Measurements from ENCODE around the gene DDIT4.
"Not testable (repeated sequence)": the region's sequence is repeated elsewhere in the genome, so short reads cannot be mapped to it uniquely, and the experiment has no call there.

DDIT4 gene

DNA sequence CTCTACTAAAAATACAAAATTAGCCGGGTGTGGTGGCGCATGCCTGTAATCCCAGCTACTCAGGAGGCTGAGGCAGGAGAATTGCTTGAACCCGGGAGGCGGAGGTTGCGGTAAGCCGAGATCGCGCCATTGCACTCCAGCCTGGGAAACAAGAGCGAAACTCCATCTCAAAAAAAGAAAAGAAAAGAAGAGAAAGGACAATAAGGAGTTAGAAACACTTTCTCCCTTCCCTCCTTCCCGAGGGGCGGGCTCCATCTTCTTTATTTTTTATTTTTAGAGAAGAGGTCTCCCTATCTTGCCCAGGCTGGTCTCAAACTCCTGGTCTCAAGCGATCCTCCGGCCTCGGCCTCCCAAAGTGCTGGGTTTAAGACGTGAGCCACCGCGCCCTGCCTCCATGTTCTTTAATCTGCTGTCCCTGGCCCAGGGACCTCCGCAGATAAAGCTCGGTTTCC is 23.1 kb downstream of the DDIT4 start:
- DNase-seq (ENCODE audit: low read depth): not testable (repeated sequence)

- DNase-seq (ENCODE audit: low read depth): peak; percentile 92
Observed at GRCh38 chr10:72297281-72297804, 23.6 kb downstream of the DDIT4 start.

DNA sequence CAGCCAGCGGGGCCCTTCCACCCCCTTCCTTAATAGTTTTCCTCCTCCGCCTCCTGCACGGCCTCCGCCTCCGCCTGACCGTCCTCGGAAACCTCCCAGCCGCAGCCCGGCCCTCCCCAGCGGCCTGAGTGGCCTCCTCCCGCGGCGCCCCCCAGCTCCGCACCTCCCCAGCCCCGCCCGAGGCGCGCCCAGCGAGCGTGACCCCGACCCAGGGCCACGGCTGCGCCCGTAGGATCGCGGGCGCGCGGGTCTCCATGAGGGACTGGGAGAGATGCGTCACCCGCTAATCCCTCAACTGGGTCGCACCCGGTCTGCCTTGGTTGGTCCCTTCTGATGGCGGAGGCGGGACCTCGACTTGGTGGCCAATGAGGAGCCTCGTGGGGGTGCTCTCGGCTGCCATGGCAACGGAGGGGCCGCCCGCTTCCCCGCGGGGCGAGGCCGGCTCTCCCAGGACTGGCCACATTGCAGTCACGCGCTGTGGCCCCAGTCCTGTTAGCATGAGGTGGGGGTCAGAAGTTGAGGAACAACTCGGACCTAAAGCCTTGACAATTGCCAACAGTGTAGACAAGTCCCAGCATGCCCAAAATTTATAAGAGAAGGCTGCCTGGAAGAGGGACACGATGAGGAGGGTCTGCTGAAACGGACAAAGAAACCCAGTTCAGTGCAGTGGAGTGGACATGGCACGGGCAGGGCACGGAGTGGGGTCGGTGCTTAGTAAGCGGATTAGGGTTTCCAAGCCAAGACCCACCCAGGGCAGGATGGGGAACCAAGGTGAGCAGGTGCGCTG is 24.3 kb downstream of the DDIT4 start:
- DNase-seq (ENCODE audit: low read depth): peak; percentile 98

- no peak for DNase-seq (ENCODE audit: low read depth)
Observed at GRCh38 chr10:72298592-72299519, 25.1 kb downstream of the DDIT4 start.

GRCh38 chr10:72303424-72304128 is 29.9 kb downstream of the DDIT4 start:
- DNase-seq (ENCODE audit: low read depth): no peak

- DNase-seq (ENCODE audit: low read depth): no peak
Observed at GRCh38 chr10:72306215-72306760, 32.6 kb downstream of the DDIT4 start.

DNA sequence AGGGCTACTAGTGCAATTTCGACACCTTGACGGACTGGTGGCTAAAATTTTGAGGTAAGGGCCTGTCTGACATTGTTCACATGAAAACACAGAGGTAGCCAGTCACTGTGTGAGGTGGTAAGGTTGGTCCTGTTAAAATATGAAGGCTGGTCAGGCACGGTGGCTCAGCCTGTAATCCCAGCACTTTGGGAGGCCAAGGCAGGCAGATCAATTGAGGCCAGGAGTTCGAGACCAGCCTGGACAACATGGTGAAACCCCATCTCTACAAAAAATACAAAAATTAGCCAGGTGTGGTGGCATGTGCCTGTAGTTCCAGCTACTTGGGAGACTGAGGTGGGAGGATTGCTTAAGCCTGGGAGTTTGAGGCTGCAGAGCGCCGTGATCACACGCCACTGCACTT is 34.0 kb downstream of the DDIT4 start:
- not testable (repeated sequence) for DNase-seq (ENCODE audit: low read depth)

- peak; percentile 82 for DNase-seq (ENCODE audit: low read depth)
Observed at GRCh38 chr10:72308320-72308987, 34.7 kb downstream of the DDIT4 start.

DNA sequence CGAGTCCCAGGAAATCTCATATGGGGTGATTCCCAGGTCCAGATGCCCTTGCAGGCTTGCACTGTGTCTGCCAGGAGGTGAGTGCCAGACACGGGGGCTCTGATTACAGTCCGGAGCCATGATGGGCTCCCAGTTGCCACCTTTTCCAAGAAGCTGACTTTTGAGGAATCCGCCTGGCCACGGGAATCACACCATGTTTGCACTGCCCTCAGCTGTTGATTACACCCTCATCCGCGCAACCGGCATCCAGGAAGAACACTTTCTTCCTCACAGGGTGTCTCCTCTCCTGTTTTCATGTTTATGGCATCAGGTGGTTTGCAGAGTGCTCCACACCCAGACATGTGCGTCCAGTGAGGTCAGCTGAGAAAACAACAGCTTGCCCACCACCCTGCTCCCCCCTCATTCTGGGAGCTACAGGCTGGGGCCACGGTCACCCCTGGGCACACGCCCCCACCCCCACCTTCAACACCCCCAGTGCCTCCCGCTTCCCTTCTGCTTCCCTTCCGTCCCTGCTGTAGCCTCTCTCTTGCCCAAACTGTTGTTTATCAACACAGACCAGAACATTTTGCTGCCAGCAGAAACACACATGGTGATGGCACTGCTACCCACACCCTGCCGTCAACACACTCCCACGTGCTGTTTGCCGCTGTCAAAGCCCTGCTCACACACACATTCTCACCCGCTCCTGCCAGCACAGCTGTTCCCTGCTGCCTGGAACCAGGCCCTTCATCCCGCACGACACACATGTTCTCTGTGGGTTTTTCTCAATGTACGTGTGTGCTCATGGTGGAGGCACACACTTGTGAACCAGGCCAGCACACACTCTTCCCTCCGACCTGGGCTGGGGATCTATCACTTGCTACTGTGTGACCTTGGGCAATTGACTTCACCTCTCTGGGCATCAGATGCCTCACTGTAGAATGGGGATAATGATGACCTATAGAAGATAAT is 35.8 kb downstream of the DDIT4 start:
- no peak for DNase-seq (ENCODE audit: low read depth)

GRCh38 chr10:72310241-72310633 is 36.5 kb downstream of the DDIT4 start:
- DNase-seq (ENCODE audit: low read depth): no peak

DNA sequence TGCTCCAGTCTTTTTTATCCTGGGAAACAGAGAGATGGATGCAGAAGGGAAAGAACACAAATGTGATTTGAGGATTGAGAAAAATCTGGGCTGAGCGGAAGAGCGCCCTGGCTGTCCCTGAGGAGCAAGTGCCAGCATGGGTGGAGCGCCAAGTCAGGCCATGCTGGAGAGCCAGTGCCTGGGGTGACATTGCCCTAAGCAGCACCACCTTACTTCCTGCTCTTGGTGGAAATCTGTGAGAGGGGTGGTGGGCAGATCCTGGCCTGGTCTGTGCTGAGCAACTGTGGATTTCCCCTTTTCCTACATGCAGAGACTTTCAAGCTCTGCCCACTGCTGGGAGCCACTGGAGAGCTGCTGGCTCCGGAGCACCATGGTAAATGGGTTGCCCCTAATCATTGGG is 36.9 kb downstream of the DDIT4 start:
- no peak for DNase-seq (ENCODE audit: low read depth)

DNA sequence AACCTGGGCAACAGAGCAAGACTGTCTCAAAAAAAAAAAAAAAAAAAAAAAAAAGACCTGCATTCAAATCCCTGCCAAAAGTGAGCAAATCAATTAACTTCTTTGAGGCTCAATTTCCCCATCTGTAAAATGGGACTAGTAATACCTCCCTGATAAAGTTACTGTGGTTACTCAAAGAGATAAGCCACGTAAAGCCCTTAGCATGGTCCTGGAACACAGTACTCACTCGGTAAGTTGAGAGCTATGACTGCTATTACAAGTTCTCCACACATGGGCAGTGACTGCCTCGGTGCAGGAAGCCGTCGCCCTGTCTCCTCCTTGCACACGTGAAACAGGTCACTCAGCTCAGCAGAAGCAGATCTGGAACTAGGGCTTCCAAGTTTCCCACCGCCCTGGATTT is 37.9 kb downstream of the DDIT4 start:
- DNase-seq (ENCODE audit: low read depth): no peak

DNA sequence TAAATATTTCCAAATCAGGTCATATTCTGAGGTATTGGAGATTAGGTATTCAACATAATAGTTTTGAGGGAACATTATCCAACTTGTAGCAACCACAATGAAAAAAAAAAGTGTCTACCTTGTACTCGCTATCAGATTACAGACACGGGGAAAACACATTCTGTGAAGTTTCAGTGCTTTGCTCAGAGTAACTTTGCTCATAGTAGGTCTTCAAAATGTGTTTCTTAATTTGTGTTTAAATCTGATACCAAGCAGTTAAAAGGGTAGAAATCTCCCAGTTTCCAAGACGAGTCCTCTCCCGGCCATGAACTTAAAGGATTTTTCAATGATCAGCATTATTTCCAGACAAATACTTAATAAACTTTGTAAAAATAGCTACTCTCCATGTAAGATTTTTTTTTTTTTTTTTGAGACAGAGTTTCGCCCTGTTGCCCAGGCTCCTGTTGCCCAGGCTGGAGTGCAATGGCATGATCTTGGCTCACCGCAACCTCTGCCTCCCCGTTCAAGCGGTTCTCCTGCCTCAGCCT is 39.2 kb downstream of the DDIT4 start:
- DNase-seq (ENCODE audit: low read depth): no peak

GRCh38 chr10:72314263-72314662 is 40.5 kb downstream of the DDIT4 start:
- no peak for DNase-seq (ENCODE audit: low read depth)

DNA sequence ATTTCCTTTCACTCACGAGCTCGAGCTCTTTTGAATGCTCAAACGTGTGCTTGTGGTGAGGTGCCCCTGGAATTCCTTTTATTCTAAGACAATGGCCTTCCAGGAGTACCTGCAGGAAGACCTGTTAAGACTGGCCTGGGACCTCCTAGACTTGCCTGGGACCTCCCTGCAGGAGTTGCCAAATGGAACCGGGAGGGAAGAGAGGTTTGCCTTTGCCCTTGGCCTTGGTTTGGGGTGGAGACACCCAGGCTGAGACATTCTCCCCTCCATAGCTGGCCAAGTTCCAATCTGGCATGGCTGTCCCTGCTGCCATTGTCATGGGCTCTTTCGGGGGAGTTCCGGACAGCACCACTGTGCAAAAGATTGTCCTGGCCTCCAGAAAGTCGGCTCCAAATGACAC is 41.3 kb downstream of the DDIT4 start:
- no peak for DNase-seq (ENCODE audit: low read depth)

DNA sequence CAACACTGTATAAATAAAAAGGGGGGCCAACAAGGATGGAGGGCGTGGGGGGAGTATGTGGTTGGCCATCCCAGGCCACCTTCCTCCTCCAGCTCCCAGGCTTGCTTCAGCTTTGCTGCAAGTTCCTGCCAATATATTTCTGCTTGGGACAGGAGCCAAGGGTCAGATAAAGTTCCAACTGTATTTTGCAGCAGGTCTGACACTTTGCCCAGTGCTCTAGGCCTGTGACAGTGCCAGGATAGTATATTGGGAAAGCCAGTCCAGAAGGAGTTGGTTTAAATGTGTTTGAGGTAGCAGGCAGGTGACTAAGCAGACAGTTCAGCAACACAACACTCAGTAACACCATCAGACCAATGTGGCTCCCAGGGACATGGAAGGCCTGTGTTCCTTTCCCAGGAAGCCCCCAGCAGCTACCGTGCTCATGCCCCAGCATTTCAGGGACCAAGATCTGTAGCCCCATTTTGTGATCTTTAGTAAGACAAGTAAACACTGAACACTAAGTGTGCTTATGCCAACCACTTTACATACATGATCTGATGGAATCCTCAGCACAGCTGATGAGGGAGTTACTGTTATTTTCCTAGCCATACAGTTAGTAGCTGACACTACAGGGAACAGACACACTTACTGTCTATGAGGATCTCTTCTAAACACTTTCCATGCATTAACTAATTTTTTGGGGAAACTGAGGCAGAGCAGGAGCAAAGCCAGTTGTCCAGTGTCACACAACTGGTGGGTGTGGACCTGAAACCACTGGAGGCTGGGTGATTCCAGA is 42.1 kb downstream of the DDIT4 start:
- peak; percentile 77 for DNase-seq (ENCODE audit: low read depth)

- no peak for DNase-seq (ENCODE audit: low read depth)
Observed at GRCh38 chr10:72316386-72316700, 42.6 kb downstream of the DDIT4 start.

DNA sequence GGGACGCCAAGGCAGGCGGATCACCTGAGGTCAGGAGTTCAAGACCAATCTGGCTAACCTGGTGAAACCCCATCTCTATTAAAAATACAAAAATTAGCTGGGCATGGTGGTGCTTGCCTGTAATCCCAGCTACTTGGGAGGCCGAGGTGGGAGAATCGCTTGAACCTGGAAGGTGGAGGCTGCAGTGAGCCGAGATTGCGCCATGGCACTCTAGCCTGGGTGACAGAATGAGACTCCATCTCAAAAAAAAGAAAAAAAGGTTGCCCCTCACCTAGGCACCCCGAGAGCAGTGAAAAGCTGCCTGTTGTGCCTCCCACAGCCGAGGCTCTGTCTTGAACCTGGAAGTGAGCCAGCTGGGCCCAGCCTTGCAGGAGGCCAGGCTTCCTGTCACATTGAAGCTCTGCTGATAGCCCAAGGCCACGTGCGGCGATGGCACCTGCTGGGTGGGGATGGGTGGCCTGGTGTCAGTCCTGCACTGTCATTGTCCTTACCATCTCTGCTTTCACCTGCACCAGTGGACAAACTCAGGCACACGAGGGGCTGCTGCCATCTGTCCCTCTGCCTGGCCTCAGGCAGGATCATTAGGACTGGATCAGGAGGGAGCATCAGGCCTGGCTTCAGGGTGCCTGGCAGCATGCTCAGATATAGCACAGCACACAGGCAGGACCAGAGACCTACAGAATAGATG is 43.2 kb downstream of the DDIT4 start:
- DNase-seq (ENCODE audit: low read depth): no peak
